ENCODE results near the gene AP3S2. TPM values are rescaled to one million over a fixed set of nuclear protein-coding genes. Genes with fewer than 3 reads are reported as not detected.

The AP3S2 gene
- total and polyA plus RNA-seq, 2 of the 4 experiments (the other 2 are of a cell fraction): 12.6 to 34.1 TPM

- TF ChIP-seq MXI1 (IDR thresholded peaks at IDR 0.05; ENCODE audit: borderline replicate concordance, low read depth, low read length): no peak
- no peak for TF ChIP-seq CEBPB (IDR thresholded peaks at IDR 0.05; ENCODE audit: low read depth, low read length)
Observed at GRCh38 chr15:89829616-89830440, 64.0 kb downstream of the AP3S2 start (continued).

GRCh38 chr15:89829161-89829560 is 64.6 kb downstream of the AP3S2 start:
- H4K5ac ChIP-seq (ENCODE audit: low read depth, low read length): no peak overlapping the region
- H3K9ac ChIP-seq (ENCODE audit: low read depth, low read length): no peak overlapping the region
- peaks cover 8% of the 10 kb centered on the region for H3K36me3 ChIP-seq (ENCODE audit: control insufficient read depth, insufficient read depth, low read length)
- H3K79me1 ChIP-seq (ENCODE audit: low read depth in 1 of 2, low read length in 2 of 2): peaks cover 0 to 6% of the 10 kb centered on the region in 2 experiments; a peak in 1 of 4 replicates
- no peaks in the 10 kb centered on the region for H3K9me3 ChIP-seq (ENCODE audit: control insufficient read depth, insufficient read depth, low read length)
- H2BK15ac ChIP-seq (ENCODE audit: low read depth, low read length): no peak overlapping the region; the same call in 2 of the 3 replicates
- peaks cover 16% of the 10 kb centered on the region for H3K9me1 ChIP-seq (ENCODE audit: insufficient read depth, low read length)
- H2AFZ ChIP-seq (replicated peaks; ENCODE audit: low read length, poor library complexity): peak overlapping the region; percentile 84
- WGBS, 2 experiments (ENCODE audit: extremely low coverage in 2 of 2, insufficient read length in 1 of 2): 64% methylated on average over 4 of the region's 8 CpGs; no CpG with 5 or more reads in 1 of the 2 experiments
- peak overlapping the region; percentile 50 for H2BK5ac ChIP-seq (ENCODE audit: low read depth, low read length, poor library complexity, severe bottlenecking)
- H3K56ac ChIP-seq (ENCODE audit: extremely low read depth, insufficient read depth, low read length): no peak overlapping the region
- intact Hi-C loops (cut with micrococcal nuclease): no loop called here
- ATAC-seq (ENCODE audit: low read depth) (no peak; the same call in 1 of the 2 replicates), DNase-seq (no peak)
- H3K27ac ChIP-seq (ENCODE audit: insufficient read depth, low read length): no peak overlapping the region
- no peaks in the 10 kb centered on the region for H4K20me1 ChIP-seq (ENCODE audit: insufficient read depth, low read length)
- no peak overlapping the region for H2BK120ac ChIP-seq (ENCODE audit: low read depth, low read length)
- CTCF ChIA-PET: no interaction called here
- POLR2A ChIA-PET (ENCODE audit: unreplicated experiment): no interaction called here
- H3K4me3 ChIP-seq (ENCODE audit: insufficient read depth, low read depth, low read length): no peak overlapping the region
- BruUV-seq (replicated peaks): no TSS peak
- H3K4me1 ChIP-seq (ENCODE audit: control insufficient read depth, insufficient read depth, low read length): peaks cover 19% of the 10 kb centered on the region
- in situ Hi-C loops (cut with MboI; ENCODE audit: low sequenced_read_pairs): no loop called here
- peak overlapping the region in 1 of 2 experiments; percentile 71; a peak in 1 of 4 replicates for H4K8ac ChIP-seq (ENCODE audit: low read depth in 2 of 2, low read length in 2 of 2)
- no peaks in the 10 kb centered on the region for H3K27me3 ChIP-seq (ENCODE audit: control insufficient read depth, insufficient read depth, low read length)
- H3K4ac ChIP-seq (ENCODE audit: low read depth, low read length): peak overlapping the region; percentile 61; the same call in 1 of the 2 replicates
- H3K14ac ChIP-seq (replicated peaks; ENCODE audit: low read depth, low read length): 0 out of 2 replicates have a peak overlapping the region, but pooled peaks have one; percentile 37
- peak overlapping the region; percentile 94; the same call in 1 of the 2 replicates for H2AK5ac ChIP-seq (ENCODE audit: low read depth, low read length)
- no peak overlapping the region for H2BK20ac ChIP-seq (ENCODE audit: low read depth, low read length)
- dilution Hi-C loops (cut with HindIII; ENCODE audit: low sequenced_read_pairs, unreplicated experiment): no loop called here
- H4K91ac ChIP-seq (ENCODE audit: insufficient read depth, low read depth, low read length): no peak overlapping the region
- no peak overlapping the region for H3K4me2 ChIP-seq (ENCODE audit: low read depth, low read length)
- no peak overlapping the region for H3K18ac ChIP-seq (ENCODE audit: low read depth, low read length)
- no peak overlapping the region for H3K23ac ChIP-seq (ENCODE audit: low read depth, low read length)
- peak overlapping the region; percentile 93 for H2AK9ac ChIP-seq (replicated peaks; ENCODE audit: low read depth, low read length, poor library complexity)
- TF ChIP-seq CTCF (conservative IDR thresholded peaks at IDR 0.05; ENCODE audit: low read depth, low read length) (no peak), MAFK (IDR thresholded peaks at IDR 0.05; ENCODE audit: low read depth, low read length) (no peak), RFX5 (IDR thresholded peaks at IDR 0.05; ENCODE audit: low read depth, low read length) (no peak), CEBPB (IDR thresholded peaks at IDR 0.05; ENCODE audit: low read depth, low read length) (no peak), ELK1 (IDR thresholded peaks at IDR 0.05; ENCODE audit: borderline replicate concordance, low read depth, low read length) (no peak), USF2 (IDR thresholded peaks at IDR 0.05; ENCODE audit: low read depth, low read length) (no peak), POLR2A (IDR thresholded peaks at IDR 0.05; ENCODE audit: low read depth, low read length) (no peak), MAZ (IDR thresholded peaks at IDR 0.05; ENCODE audit: borderline replicate concordance, low read depth, low read length) (no peak), RAD21 (IDR thresholded peaks at IDR 0.05; ENCODE audit: low read length) (no peak), BHLHE40 (IDR thresholded peaks at IDR 0.05; ENCODE audit: low read depth, low read length) (no peak), MXI1 (IDR thresholded peaks at IDR 0.05; ENCODE audit: borderline replicate concordance, low read depth, low read length) (no peak), NFE2L2 (IDR thresholded peaks at IDR 0.05; ENCODE audit: low read depth, low read length) (no peak)
